ENCODE measurements around the gene NOC2L.

The NOC2L gene

GRCh38 chr1:929712-930632 is 29.1 kb downstream of the NOC2L start:
- no peak for DNase-seq (ENCODE audit: low read depth, low spot score)

GRCh38 chr1:928825-929661 is 30.0 kb downstream of the NOC2L start:
- DNase-seq (ENCODE audit: low read depth, low spot score) = no peak

GRCh38 chr1:927748-928147 is 31.3 kb downstream of the NOC2L start:
- DNase-seq (ENCODE audit: low read depth, low spot score) = no peak

GRCh38 chr1:927234-927633 is 31.8 kb downstream of the NOC2L start:
- no peak for DNase-seq (ENCODE audit: low read depth, low spot score)

GRCh38 chr1:925561-926421 is 33.3 kb downstream of the NOC2L start:
- no peak for DNase-seq (ENCODE audit: low read depth, low spot score)

GRCh38 chr1:924656-925560 is 34.1 kb downstream of the NOC2L start:
- DNase-seq (ENCODE audit: low read depth, low spot score) = no peak

GRCh38 chr1:923991-924655 is 34.9 kb downstream of the NOC2L start:
- DNase-seq (ENCODE audit: low read depth, low spot score) = no peak

GRCh38 chr1:923131-923990 is 35.7 kb downstream of the NOC2L start, which contains the start of gene SAMD11:
Gene SAMD11, plus strand, starts transcription at chr1:923923. Its CDS starts 509 bp downstream, at chr1:924432.
- DNase-seq (ENCODE audit: low read depth, low spot score) = peak; percentile 28

GRCh38 chr1:921011-921837 is 37.8 kb downstream of the NOC2L start:
- no peak for DNase-seq (ENCODE audit: low read depth, low spot score)

GRCh38 chr1:920521-920920 is 38.5 kb downstream of the NOC2L start:
- DNase-seq (ENCODE audit: low read depth, low spot score) = no peak

- DNase-seq (ENCODE audit: low read depth, low spot score) = no peak
Observed at GRCh38 chr1:920010-920409, 39.0 kb downstream of the NOC2L start.

- DNase-seq (ENCODE audit: low read depth, low spot score) = no peak
Observed at GRCh38 chr1:919271-919872, 39.7 kb downstream of the NOC2L start.

- no peak for DNase-seq (ENCODE audit: low read depth, low spot score)
Observed at GRCh38 chr1:918843-919242, 40.2 kb downstream of the NOC2L start.

GRCh38 chr1:918353-918752 is 40.7 kb downstream of the NOC2L start:
- DNase-seq (ENCODE audit: low read depth, low spot score) = no peak

GRCh38 chr1:917466-918091 is 41.5 kb downstream of the NOC2L start:
- DNase-seq (ENCODE audit: low read depth, low spot score) = no peak

- DNase-seq (ENCODE audit: low read depth, low spot score) = no peak
Observed at GRCh38 chr1:917076-917459, 42.0 kb downstream of the NOC2L start.
